GM12891 (cell line): ENCODE results near the gene ZNF532.

Source experiments
- PAX5 ChIP-seq: IDR thresholded peaks from 2 replicates; pipeline ENCODE4 v1.6.1; 2011; ENCODE audit warnings: low read length, moderate library complexity, mild to moderate bottlenecking; ENCODE audit not compliant: insufficient read depth, severe bottlenecking
- POLR2A ChIP-seq: IDR thresholded peaks from 2 replicates; pipeline ENCODE4 v1.6.1; 2011; ENCODE audit warnings: low read depth, low read length, control low read depth
- POLR2AphosphoS5 ChIP-seq: IDR thresholded peaks from 2 replicates; pipeline ENCODE4 v1.6.1; 2011; ENCODE audit warnings: low read depth, low read length, control low read depth
- POU2F2 ChIP-seq: IDR thresholded peaks from 2 replicates; pipeline ENCODE4 v1.6.1; 2011; ENCODE audit warnings: low read depth, mild to moderate bottlenecking, control low read depth, low read length, moderate library complexity
- SPI1 ChIP-seq: IDR thresholded peaks from 2 replicates; pipeline ENCODE4 v1.6.1; 2011; ENCODE audit warnings: low read depth, low read length, control low read depth
- TAF1 ChIP-seq: IDR thresholded peaks from 2 replicates; pipeline ENCODE4 v1.6.1; 2011; ENCODE audit warnings: low read depth, low read length, control low read depth

- no peak for TF ChIP-seq TAF1
- no peak for TF ChIP-seq POLR2AphosphoS5
- TF ChIP-seq POLR2A = no peak
- no peak for TF ChIP-seq SPI1
- no peak for TF ChIP-seq PAX5
- TF ChIP-seq POU2F2 = no peak
These were observed 63.0 kb downstream of the ZNF532 start for GRCh38 chr18:58927659-58928058.
